SK-N-SH (cell line): ENCODE data around the gene GSTM3. TPM values are rescaled to one million over a fixed set of nuclear protein-coding genes. Genes with fewer than 3 reads are reported as not detected.

Experiments used
- CTCF ChIA-PET: fragments of 300-600, 350-600 bp; formaldehyde crosslinking; extraction: SDS; loops from one replicate; lab custom pipeline; 2021; lab: Yijun Ruan, JAX
- POLR2A ChIA-PET: fragments of 350-600 bp; sonication (Branson Sonifier 250); formaldehyde crosslinking; extraction: SDS; loops from one replicate; lab custom pipeline; 2020; ENCODE audit warnings: antibody characterized with exemption, inconsistent platforms; lab: Yijun Ruan, JAX
- DNase-seq: peaks from one replicate; pipeline ENCODE4 v3.0.0; 2012
- H2AFZ ChIP-seq: fragments of 200-600 bp; sonication (generic); 2 replicates; pipeline ENCODE4 v1.8.1; 2016; ENCODE audit warnings: antibody characterized with exemption, mild to moderate bottlenecking, low read depth
- H3F3A ChIP-seq: fragments of 200-600 bp; sonication (generic); replicated peaks from 2 replicates; pipeline ENCODE3; 2016; ENCODE audit warnings: antibody characterized with exemption, mild to moderate bottlenecking; ENCODE audit not compliant: insufficient read depth
- H3K27ac ChIP-seq, 2 experiments: fragments of 200-500 bp in 1 of 2; fragments of 200-600 bp in 1 of 2; sonication (Bioruptor generic) in 1 of 2; sonication (generic), shearing (Covaris generic) in 1 of 2; 2 replicates each; pipeline versions ENCODE4 v1.5.1 to v1.6.1; 2014 to 2016; ENCODE audit warnings: low read depth in 2 of 2, inconsistent platforms in 1 of 2, low read length in 1 of 2, mild to moderate bottlenecking in 1 of 2, mixed read lengths in 1 of 2
- H3K27me3 ChIP-seq: fragments of 200-600 bp; sonication (generic), shearing (Covaris generic); 2 replicates; pipeline ENCODE4 v1.6.1; 2016; ENCODE audit warnings: mixed run types; ENCODE audit not compliant: insufficient read depth
- H3K36me3 ChIP-seq, 2 experiments: fragments of 200-500 bp in 1 of 2; fragments of 200-600 bp in 1 of 2; sonication (Bioruptor generic) in 1 of 2; sonication (generic) in 1 of 2; replicated peaks in 1 of 2; 2 replicates each; pipeline versions ENCODE3 to v1.5.1; 2014 to 2016; ENCODE audit warnings: low read length in 1 of 2, mild to moderate bottlenecking in 1 of 2; ENCODE audit not compliant: insufficient read depth in 2 of 2, control insufficient read depth in 1 of 2
- H3K4me1 ChIP-seq, 2 experiments: fragments of 200-500 bp in 1 of 2; fragments of 200-600 bp in 1 of 2; sonication (Bioruptor generic) in 1 of 2; sonication (generic), shearing (Covaris generic) in 1 of 2; 2 replicates each; pipeline versions ENCODE4 v1.5.1 to v1.6.1; 2014 to 2016; ENCODE audit warnings: low read depth in 1 of 2, low read length in 1 of 2, mixed run types in 1 of 2; ENCODE audit not compliant: insufficient read depth in 2 of 2, control insufficient read depth in 1 of 2
- H3K4me2 ChIP-seq: fragments of 200-600 bp; sonication (generic), shearing (Covaris generic); 2 replicates; pipeline ENCODE4 v1.6.1; 2017; ENCODE audit warnings: mixed run types
- H3K4me3 ChIP-seq, 2 experiments: fragments of 200-500 bp in 1 of 2; fragments of 200-600 bp in 1 of 2; sonication (Bioruptor generic) in 1 of 2; sonication (generic), shearing (Covaris generic) in 1 of 2; 2 replicates each; pipeline versions ENCODE4 v1.5.1 to v1.8.1; 2014 to 2016; ENCODE audit warnings: low read depth in 2 of 2, inconsistent platforms in 1 of 2, low read length in 1 of 2, mild to moderate bottlenecking in 1 of 2, mixed read lengths in 1 of 2, moderate library complexity in 1 of 2
- H3K79me2 ChIP-seq: fragments of 200-600 bp; sonication (generic); 2 replicates; pipeline ENCODE4 v1.8.1; 2017; ENCODE audit warnings: mild to moderate bottlenecking; ENCODE audit not compliant: insufficient read depth
- H3K9ac ChIP-seq: fragments of 200-600 bp; sonication (generic); 2 replicates; pipeline ENCODE4 v1.6.1; 2017; ENCODE audit warnings: mixed run types
- H3K9me2 ChIP-seq: fragments of 200-600 bp; sonication (generic); 2 replicates; pipeline ENCODE4 v1.6.1; 2017; ENCODE audit warnings: mixed run types
- H3K9me3 ChIP-seq: fragments of 200-600 bp; sonication (generic); 2 replicates; pipeline ENCODE4 v1.6.1; 2017; ENCODE audit warnings: mixed run types, mild to moderate bottlenecking, moderate library complexity
- H4K20me1 ChIP-seq: fragments of 200-600 bp; sonication (generic); 2 replicates; pipeline ENCODE4 v1.6.1; 2017; ENCODE audit warnings: mild to moderate bottlenecking, mixed run types; ENCODE audit not compliant: insufficient read depth
- EP300 ChIP-seq, 2 experiments: IDR thresholded peaks; 2 replicates each; pipeline versions ENCODE4 v1.4.0 to v1.6.1; 2012; ENCODE audit warnings: borderline replicate concordance in 1 of 2, low read depth in 1 of 2, low read length in 1 of 2
- FOXM1 ChIP-seq: IDR thresholded peaks from 2 replicates; pipeline ENCODE4 v1.4.0; 2012; ENCODE audit warnings: low read depth, mild to moderate bottlenecking
- GABPA ChIP-seq: IDR thresholded peaks from 2 replicates; pipeline ENCODE4 v1.4.0; 2012; ENCODE audit warnings: low read depth, mild to moderate bottlenecking
- MEF2A ChIP-seq: IDR thresholded peaks from 2 replicates; pipeline ENCODE4 v1.4.0; 2012; ENCODE audit warnings: low read depth, borderline replicate concordance
- MXI1 ChIP-seq: IDR thresholded peaks from 2 replicates; pipeline ENCODE4 v1.6.1; 2012; ENCODE audit warnings: mild to moderate bottlenecking, low read depth, low read length, improper control_type of control experiment
- NRF1 ChIP-seq: IDR thresholded peaks from 2 replicates; pipeline ENCODE4 v1.6.1; 2012; ENCODE audit warnings: low read depth, mild to moderate bottlenecking, low read length
- RAD21 ChIP-seq: IDR thresholded peaks from 2 replicates; pipeline ENCODE4 v1.6.1; 2012; ENCODE audit warnings: mild to moderate bottlenecking, low read length
- REST ChIP-seq: IDR thresholded peaks from 2 replicates; pipeline ENCODE4 v1.6.1; 2012; ENCODE audit warnings: mild to moderate bottlenecking, low read depth, low read length, moderate library complexity
- RXRA ChIP-seq: IDR thresholded peaks from 2 replicates; pipeline ENCODE4 v1.4.0; 2012; ENCODE audit warnings: low read depth, mild to moderate bottlenecking, borderline replicate concordance
- TAF1 ChIP-seq: IDR thresholded peaks from 2 replicates; pipeline ENCODE4 v1.6.1; 2012; ENCODE audit warnings: low read depth, mild to moderate bottlenecking, low read length, moderate library complexity, borderline replicate concordance
- TCF12 ChIP-seq: IDR thresholded peaks from 2 replicates; pipeline ENCODE4 v1.4.0; 2012
- WGBS: methylation state at CpG from one replicate; pipeline ENCODE4 v1.1.6; 2017; ENCODE audit warnings: low lambda C conversion rate; 5-methylcytosine and 5-hydroxymethylcytosine counted together
- polyA plus RNA-seq, 3 experiments: library from polyadenylated mRNA; depleted of rRNA; stranded (reverse); fragments of >200 nt; gene quantifications; 2 replicates each; pipeline ENCODE4 v1.2.3, GENCODE V29; 2012
- TF ChIP-seq, protein P1 (sequence below): IDR thresholded peaks from 2 replicates; pipeline ENCODE4 v1.4.0; 2012; ENCODE audit warnings: low read depth, borderline replicate concordance
- TF ChIP-seq, protein P2 (sequence below): fragments of 150-350 bp; IDR thresholded peaks from 2 replicates; pipeline ENCODE4 v1.6.1; 2017; ENCODE audit warnings: antibody characterized with exemption, low read length, low read depth, borderline replicate concordance

The GSTM3 gene
- polyA plus RNA-seq, 1 of the 3 experiments (the other 2 are of a cell fraction), result 86.6 TPM

DNA sequence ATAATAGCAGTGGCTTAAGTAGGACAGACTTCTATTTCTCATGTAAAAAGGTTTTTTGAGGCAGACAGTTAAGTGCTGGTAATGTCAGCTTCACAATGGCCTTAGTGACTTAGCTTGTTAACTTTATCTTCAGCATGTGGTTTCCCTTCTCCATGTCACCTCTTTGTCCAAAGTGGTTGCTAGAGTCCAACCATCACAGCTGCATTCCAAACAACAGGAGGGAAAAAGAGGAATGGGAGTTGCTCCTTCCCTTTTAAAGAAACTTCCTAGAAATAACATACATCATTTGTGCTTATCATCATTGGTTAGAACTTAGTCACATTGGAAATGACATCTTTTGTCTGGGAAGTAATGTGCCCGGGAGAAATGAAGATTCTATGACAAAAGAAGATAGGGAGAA, 18.9 kb downstream of the GSTM3 start:
- Histone ChIP-seq H3K79me2 (no peaks in the 10 kb centered on the region), H3K4me3 (no peak overlapping the region), H3K4me1 (peaks cover 0 to 6% of the 10 kb centered on the region in 2 experiments; a peak in 2 of 4 replicates), H3F3A (no peaks in the 10 kb centered on the region), H3K27ac (no peak overlapping the region), H3K4me2 (no peak overlapping the region), H3K9me3 (no peaks in the 10 kb centered on the region), H4K20me1 (no peaks in the 10 kb centered on the region), H3K27me3 (no peaks in the 10 kb centered on the region), H3K9me2 (no peaks in the 10 kb centered on the region), H2AFZ (no peak overlapping the region), H3K9ac (no peak overlapping the region), H3K36me3 (no peaks in the 10 kb centered on the region)
- POLR2A ChIA-PET, result no interaction called here
- CTCF ChIA-PET, result no interaction called here
- no peak for TF ChIP-seq MXI1
- TF ChIP-seq NRF1, result no peak
- TF ChIP-seq TCF12, result no peak
- TF ChIP-seq MEF2A, result no peak
- TF ChIP-seq, protein P1, sequence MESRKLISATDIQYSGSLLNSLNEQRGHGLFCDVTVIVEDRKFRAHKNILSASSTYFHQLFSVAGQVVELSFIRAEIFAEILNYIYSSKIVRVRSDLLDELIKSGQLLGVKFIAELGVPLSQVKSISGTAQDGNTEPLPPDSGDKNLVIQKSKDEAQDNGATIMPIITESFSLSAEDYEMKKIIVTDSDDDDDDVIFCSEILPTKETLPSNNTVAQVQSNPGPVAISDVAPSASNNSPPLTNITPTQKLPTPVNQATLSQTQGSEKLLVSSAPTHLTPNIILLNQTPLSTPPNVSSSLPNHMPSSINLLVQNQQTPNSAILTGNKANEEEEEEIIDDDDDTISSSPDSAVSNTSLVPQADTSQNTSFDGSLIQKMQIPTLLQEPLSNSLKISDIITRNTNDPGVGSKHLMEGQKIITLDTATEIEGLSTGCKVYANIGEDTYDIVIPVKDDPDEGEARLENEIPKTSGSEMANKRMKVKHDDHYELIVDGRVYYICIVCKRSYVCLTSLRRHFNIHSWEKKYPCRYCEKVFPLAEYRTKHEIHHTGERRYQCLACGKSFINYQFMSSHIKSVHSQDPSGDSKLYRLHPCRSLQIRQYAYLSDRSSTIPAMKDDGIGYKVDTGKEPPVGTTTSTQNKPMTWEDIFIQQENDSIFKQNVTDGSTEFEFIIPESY, result no peak
- DNase-seq, result no peak
- WGBS, result 94% methylated on average over 1 of the region's 1 CpG

DNA sequence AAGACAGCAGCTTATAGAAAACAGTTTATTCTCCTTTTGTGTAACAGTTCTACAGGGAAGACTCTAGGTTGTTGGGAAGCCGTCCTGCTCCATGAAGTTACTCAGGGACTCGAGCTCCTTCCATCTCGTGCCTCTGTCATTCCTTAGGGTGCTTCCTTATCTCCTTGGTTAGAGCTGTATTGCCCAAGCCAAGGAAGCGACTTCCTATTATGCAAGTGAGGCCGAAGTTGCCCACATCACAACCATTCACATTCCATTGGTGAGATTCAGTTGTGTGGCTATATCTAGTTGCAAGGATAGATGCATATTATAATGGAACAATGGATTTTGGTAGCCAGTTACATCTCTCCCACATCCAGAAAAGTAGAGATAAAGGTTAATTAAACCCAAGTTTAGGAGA, 19.8 kb downstream of the GSTM3 start:
- no peak overlapping the region for H2AFZ ChIP-seq
- no peaks in the 10 kb centered on the region for H3F3A ChIP-seq
- H3K4me3 ChIP-seq, result no peak overlapping the region
- H3K9ac ChIP-seq, result no peak overlapping the region
- POLR2A ChIA-PET, result interaction anchor here (0.6 kb wide), 1 partner anchor 1521 kb away, joined by 3 read pairs; the partner anchor contains the start of gene SLC25A24
- no peaks in the 10 kb centered on the region for H4K20me1 ChIP-seq
- CTCF ChIA-PET, result interaction anchor here (0.8 to 1.6 kb wide), 2 partner anchors 53 to 263 kb away, joined by 3 to 5 read pairs; partner anchors contain the start of gene AHCYL1
- no peaks in the 10 kb centered on the region for H3K9me3 ChIP-seq
- H3K79me2 ChIP-seq, result no peaks in the 10 kb centered on the region
- TF ChIP-seq, protein P2, sequence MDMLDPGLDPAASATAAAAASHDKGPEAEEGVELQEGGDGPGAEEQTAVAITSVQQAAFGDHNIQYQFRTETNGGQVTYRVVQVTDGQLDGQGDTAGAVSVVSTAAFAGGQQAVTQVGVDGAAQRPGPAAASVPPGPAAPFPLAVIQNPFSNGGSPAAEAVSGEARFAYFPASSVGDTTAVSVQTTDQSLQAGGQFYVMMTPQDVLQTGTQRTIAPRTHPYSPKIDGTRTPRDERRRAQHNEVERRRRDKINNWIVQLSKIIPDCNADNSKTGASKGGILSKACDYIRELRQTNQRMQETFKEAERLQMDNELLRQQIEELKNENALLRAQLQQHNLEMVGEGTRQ, result no peak
- TF ChIP-seq FOXM1 (no peak), RAD21 (no peak), GABPA (no peak), RXRA (no peak), EP300 (IDR thresholded peaks at IDR 0.05; ENCODE audit: borderline replicate concordance in 1 of 2, low read depth in 1 of 2, low read length in 1 of 2) (no peak), TAF1 (no peak), REST (no peak)
- no peaks in the 10 kb centered on the region for H3K9me2 ChIP-seq
- WGBS, result 87% methylated on average over 5 of the region's 5 CpGs
- H3K27me3 ChIP-seq, result no peaks in the 10 kb centered on the region
- H3K36me3 ChIP-seq, result no peaks in the 10 kb centered on the region
- no peak overlapping the region for H3K27ac ChIP-seq
- peaks cover 0 to 6% of the 10 kb centered on the region in 2 experiments; a peak in 2 of 4 replicates for H3K4me1 ChIP-seq
- no peak overlapping the region for H3K4me2 ChIP-seq
- DNase-seq, result no peak
